ENCODE results near the gene NSMCE1.

NSMCE1 gene

DNA sequence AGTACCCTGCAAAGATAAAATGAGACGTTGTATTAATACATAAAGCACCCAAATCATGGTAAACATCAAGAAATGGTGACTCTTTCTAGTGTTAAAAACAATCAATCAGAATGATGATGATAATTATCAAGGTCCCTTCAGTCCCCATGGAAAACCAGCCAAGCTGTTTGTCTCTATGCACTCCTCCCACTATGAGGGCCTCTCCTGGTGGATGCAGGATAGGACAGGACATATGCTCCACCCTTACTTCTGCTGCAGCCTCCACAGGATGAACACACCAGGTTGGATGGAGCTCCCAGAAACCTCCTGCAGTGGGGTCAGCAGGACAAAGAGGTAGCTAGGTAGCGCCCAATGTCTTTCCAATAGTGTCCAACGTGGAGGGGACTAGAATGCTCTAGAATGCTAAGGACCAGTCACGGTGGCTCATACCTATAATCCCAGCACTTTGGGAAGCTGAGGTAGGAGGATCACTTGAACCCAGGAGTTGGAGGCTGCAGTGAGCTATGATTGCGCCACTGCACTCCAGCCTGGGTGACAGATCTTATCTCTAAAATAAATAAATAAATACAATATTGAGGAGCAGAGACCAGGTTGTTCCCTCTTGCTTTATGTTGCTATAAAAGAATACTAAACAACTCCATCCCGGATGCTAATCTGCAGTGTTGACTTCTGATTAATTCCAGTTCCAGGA is 75.1 kb downstream of the NSMCE1 start:
- no peak for DNase-seq (ENCODE audit: low read depth, low spot score)
- no peak overlapping the region for H3K4me3 ChIP-seq (ENCODE audit: low read depth, low read length)
- CTCF ChIA-PET: interaction anchor here (0.9 to 1.2 kb wide), 4 partner anchors 9 to 39 kb away, joined by 3 to 5 read pairs (median 3); partner anchors contain the start of gene KDM8
- POLR2A ChIA-PET: interaction anchor here (1.0 kb wide), 1 partner anchor 11 kb away, joined by 3 read pairs; no protein-coding TSS in a partner anchor
- TF ChIP-seq CTCF (IDR thresholded peaks at IDR 0.05; ENCODE audit: insufficient read depth, low read length, missing control alignments): no peak

- TF ChIP-seq CTCF (IDR thresholded peaks at IDR 0.05; ENCODE audit: insufficient read depth, low read length, missing control alignments): no peak
- CTCF ChIA-PET: interaction anchor here (0.6 to 1.9 kb wide), 4 partner anchors 12 to 102 kb away, joined by 3 to 11 read pairs (median 4); no protein-coding TSS in a partner anchor
- DNase-seq (ENCODE audit: low read depth, low spot score): no peak
- POLR2A ChIA-PET: no interaction called here
- no peak overlapping the region for H3K4me3 ChIP-seq (ENCODE audit: low read depth, low read length)
Measured at GRCh38 chr16:27191352-27191924, 77.1 kb downstream of the NSMCE1 start.

GRCh38 chr16:27190316-27190871 is 78.2 kb downstream of the NSMCE1 start:
- no peak for DNase-seq (ENCODE audit: low read depth, low spot score)
- TF ChIP-seq CTCF (IDR thresholded peaks at IDR 0.05; ENCODE audit: insufficient read depth, low read length, missing control alignments): no peak
- POLR2A ChIA-PET: no interaction called here
- CTCF ChIA-PET: interaction anchor here (1.2 to 1.9 kb wide), 3 partner anchors 11 to 177 kb away, joined by 3 to 11 read pairs (median 3); no protein-coding TSS in a partner anchor
- no peak overlapping the region for H3K4me3 ChIP-seq (ENCODE audit: low read depth, low read length)

DNA sequence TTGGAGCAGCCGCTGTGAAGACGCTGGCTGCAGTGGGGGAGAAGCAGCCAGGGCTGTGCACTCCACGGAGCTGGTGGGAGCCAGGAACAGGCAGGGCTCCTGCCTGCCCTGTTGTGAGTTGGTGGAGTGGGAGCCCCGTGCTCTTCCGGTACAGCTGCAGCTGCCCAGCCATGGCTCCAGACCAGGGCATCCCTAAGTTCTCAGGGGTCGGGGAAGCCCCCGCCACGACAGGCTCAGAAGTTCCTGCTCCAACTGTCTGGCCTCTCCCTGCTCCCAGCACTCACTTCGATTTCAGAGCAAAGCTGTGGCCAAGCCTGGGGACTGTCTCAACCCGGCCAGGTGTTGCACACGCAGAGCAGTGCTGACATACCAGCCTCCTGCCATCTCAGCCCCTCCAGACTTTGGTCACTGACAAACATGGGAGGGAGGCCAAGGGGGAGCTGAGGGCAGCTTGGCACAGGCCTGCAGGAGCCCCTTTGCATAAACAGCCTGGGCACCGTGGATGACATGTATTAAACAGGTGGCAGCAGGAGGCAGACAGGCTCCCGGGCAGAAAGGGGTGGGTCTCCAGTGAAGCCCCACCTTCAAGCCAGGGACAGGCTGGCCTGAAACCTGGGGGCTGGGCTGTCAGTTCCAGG is 79.1 kb downstream of the NSMCE1 start:
- ChIA-PET CTCF (interaction anchor here (1.2 to 1.9 kb wide), 2 partner anchors 10 to 178 kb away, joined by 3 to 11 read pairs; no protein-coding TSS in a partner anchor), POLR2A (no interaction called here)
- no peak for DNase-seq (ENCODE audit: low read depth, low spot score)
- no peak overlapping the region for H3K4me3 ChIP-seq (ENCODE audit: low read depth, low read length)
- TF ChIP-seq CTCF (IDR thresholded peaks at IDR 0.05; ENCODE audit: insufficient read depth, low read length, missing control alignments): no peak

GRCh38 chr16:27188633-27189032 is 79.9 kb downstream of the NSMCE1 start:
- POLR2A ChIA-PET: no interaction called here
- DNase-seq (ENCODE audit: low read depth, low spot score): no peak
- CTCF ChIA-PET: interaction anchor here (1.4 kb wide), 2 partner anchors 9 to 46 kb away, joined by 3 to 5 read pairs; no protein-coding TSS in a partner anchor
- TF ChIP-seq CTCF (IDR thresholded peaks at IDR 0.05; ENCODE audit: insufficient read depth, low read length, missing control alignments): no peak
- H3K4me3 ChIP-seq (ENCODE audit: low read depth, low read length): no peak overlapping the region

- DNase-seq (ENCODE audit: low read depth, low spot score): no peak
- CTCF ChIA-PET: interaction anchor here (2.5 kb wide), 1 partner anchor 9 kb away, joined by 9 read pairs; no protein-coding TSS in a partner anchor
- H3K4me3 ChIP-seq (ENCODE audit: low read depth, low read length): no peak overlapping the region
- no peak for TF ChIP-seq CTCF (IDR thresholded peaks at IDR 0.05; ENCODE audit: insufficient read depth, low read length, missing control alignments)
- POLR2A ChIA-PET: no interaction called here
Measured at GRCh38 chr16:27185776-27186130, 82.8 kb downstream of the NSMCE1 start.
